Left lung (tissue), 10 donors: Measurements from ENCODE around the gene SDF4. TPM values are rescaled to one million over a fixed set of nuclear protein-coding genes. Genes with fewer than 3 reads are reported as not detected.

Source experiments
- ATAC-seq: fragments of 200-7000 bp; cut with Tn5 transposase; one replicate; pipeline ENCODE4 v1.9.1; 2020; ENCODE audit warnings: moderate library complexity
- DNase-seq, 4 donors: peaks; one replicate each; pipeline ENCODE4 v3.0.0-alpha.2; 2013 to 2020
- H3K27ac ChIP-seq, 2 donors: fragments of 200-600 bp; sonication (generic) in 1 of 2; one replicate each; pipeline versions ENCODE4 v1.5.0 to v1.8.0; 2020 to 2021
- H3K27me3 ChIP-seq, 2 donors: fragments of 200-600 bp; sonication (generic) in 1 of 2; one replicate each; pipeline versions ENCODE4 v1.5.0 to v1.8.0; 2020 to 2021
- H3K36me3 ChIP-seq, 2 donors: fragments of 200-600 bp; sonication (generic) in 1 of 2; one replicate each; pipeline versions ENCODE4 v1.5.0 to v1.8.0; 2020 to 2021
- H3K4me1 ChIP-seq, 2 donors: fragments of 200-600 bp; one replicate each; pipeline ENCODE4 v1.8.0; 2021
- H3K4me3 ChIP-seq, 2 donors: fragments of 200-600 bp; sonication (generic) in 1 of 2; one replicate each; pipeline versions ENCODE4 v1.5.0 to v1.8.0; 2020 to 2021; ENCODE audit warnings: mild to moderate bottlenecking in 1 of 2
- H3K9me3 ChIP-seq, 2 donors: fragments of 200-600 bp; sonication (generic) in 1 of 2; one replicate each; pipeline versions ENCODE4 v1.5.0 to v1.8.0; 2020 to 2021
- CTCF ChIP-seq, 2 donors: fragments of 200-600 bp; sonication (generic) in 1 of 2; IDR thresholded peaks; one replicate each; pipeline versions ENCODE4 v1.5.0 to v1.8.0; 2021; ENCODE audit warnings: antibody characterized with exemption in 2 of 2
- intact Hi-C, 2 donors: fragments of 100-400 bp; cut with DNase I; formaldehyde crosslinking; loops; one replicate each; pipeline versions ENCODE4 v1.11.2 to v1.14.2; 2022
- polyA plus RNA-seq, 6 donors: library from polyadenylated mRNA; unstranded; fragments of 120-200 nt; gene quantifications; one replicate each; pipeline ENCODE4 v1.2.1, GENCODE V29; 2013; ENCODE audit not compliant: insufficient read length in 6 of 6
- total RNA-seq, 2 donors: library from RNA; stranded (reverse); fragmentation: NEBNext Ultra II Directional; extraction: Animal tissue kit (Norgen Biotek cat#: 25700); gene quantifications; one replicate each; pipeline ENCODE4 v1.2.1, GENCODE V29; 2021
- donor health status: DM: no; HTN: yes; CAD: no.
- donor health status: DM: no; HTN: no; CAD: no.

The SDF4 gene
- total and polyA plus RNA-seq, 8 donors, result 86.7 to 166 (median 100) TPM

GRCh38 chr1:1241588-1242219, 9.9 kb upstream of the SDF4 start:
- Histone ChIP-seq H3K4me1 (peaks cover 0 to 10% of the 10 kb centered on the region in 2 donors), H3K27ac (no peak overlapping the region), H3K4me3 (no peak overlapping the region), H3K9me3 (no peaks in the 10 kb centered on the region), H3K27me3 (peaks cover 37 to 84% of the 10 kb centered on the region in 2 donors), H3K36me3 (no peaks in the 10 kb centered on the region)
- TF ChIP-seq CTCF (IDR thresholded peaks at IDR 0.05), result no peak
- intact Hi-C loops, result loop anchor here in 1 of 2 donors (10.0 kb wide), 1 partner anchor 117 kb away; no protein-coding TSS in a partner anchor
- ATAC-seq (no peak), DNase-seq (no peak)

GRCh38 chr1:1240822-1241587, 9.2 kb upstream of the SDF4 start:
- H3K27me3 ChIP-seq, result peaks cover 33 to 83% of the 10 kb centered on the region in 2 donors

GRCh38 chr1:1240348-1240732, 8.5 kb upstream of the SDF4 start:
- H3K9me3 ChIP-seq, result no peaks in the 10 kb centered on the region
- no peak for TF ChIP-seq CTCF (IDR thresholded peaks at IDR 0.05)
- H3K27me3 ChIP-seq, result peaks cover 28 to 76% of the 10 kb centered on the region in 2 donors
- intact Hi-C loops, result loop anchor here in 1 of 2 donors (10.0 kb wide), 1 partner anchor 116 kb away; no protein-coding TSS in a partner anchor
- H3K4me1 ChIP-seq, result no peaks in the 10 kb centered on the region
- ATAC-seq (no peak), DNase-seq (no peak)
- no peak overlapping the region for H3K27ac ChIP-seq
- H3K36me3 ChIP-seq, result no peaks in the 10 kb centered on the region
- H3K4me3 ChIP-seq, result no peak overlapping the region

More at GRCh38 chr1:1240822-1241587, 9.2 kb upstream of the SDF4 start:
- no peak for ATAC-seq
- no peak for TF ChIP-seq CTCF (IDR thresholded peaks at IDR 0.05)
- DNase-seq, result no peak
- Histone ChIP-seq H3K27ac (no peak overlapping the region), H3K4me3 (no peak overlapping the region), H3K9me3 (no peaks in the 10 kb centered on the region), H3K36me3 (no peaks in the 10 kb centered on the region), H3K4me1 (peaks cover 0 to 3% of the 10 kb centered on the region in 2 donors)
- intact Hi-C loops, result loop anchor here in 1 of 2 donors (10.0 kb wide), 1 partner anchor 116 kb away; no protein-coding TSS in a partner anchor

GRCh38 chr1:1239614-1240347, 8.0 kb upstream of the SDF4 start:
- no peak for TF ChIP-seq CTCF (IDR thresholded peaks at IDR 0.05)
- no peak for ATAC-seq
- DNase-seq, result no peak
- intact Hi-C loops, result loop anchor here in 1 of 2 donors (10.0 kb wide), 1 partner anchor 115 kb away; no protein-coding TSS in a partner anchor
- no peaks in the 10 kb centered on the region for H3K4me1 ChIP-seq
- no peaks in the 10 kb centered on the region for H3K9me3 ChIP-seq
- H3K36me3 ChIP-seq, result no peaks in the 10 kb centered on the region
- no peak overlapping the region for H3K27ac ChIP-seq
- no peak overlapping the region for H3K4me3 ChIP-seq
- peaks cover 28 to 75% of the 10 kb centered on the region in 2 donors for H3K27me3 ChIP-seq
